Astrocyte (in vitro differentiated cells and primary cell): ENCODE measurements around the gene TAL1.

Experiments used
- CTCF ChIP-seq: IDR thresholded peaks from 2 replicates; pipeline ENCODE4 v1.5.1; 2011; ENCODE audit warnings: low read depth, mild to moderate bottlenecking, inconsistent platforms, low read length, moderate library complexity; ENCODE audit not compliant: insufficient read depth
- EZH2 ChIP-seq: IDR thresholded peaks from 2 replicates; pipeline ENCODE4 v1.6.1; 2012; ENCODE audit warnings: mild to moderate bottlenecking, low read length, inconsistent platforms; ENCODE audit not compliant: insufficient read depth

GRCh38 chr1:47252369-47252768 is 20.3 kb upstream of the TAL1 start:
- TF ChIP-seq CTCF (no peak), EZH2 (no peak)
